Stimulated activated CD4-positive, alpha-beta T cell treated with anti-CD3 and anti-CD28 coated beads, Interleukin-4, amount 100 ng/mL, for 24 hours (primary cell): ENCODE measurements around the gene NLRP1.
A peak's percentile ranks its signal among the peaks of the same experiment; 100 is the strongest.

ENCODE experiments used
- DNase-seq: peaks from one replicate; pipeline ENCODE4 v3.0.0-alpha.2; 2020

NLRP1 gene

DNA sequence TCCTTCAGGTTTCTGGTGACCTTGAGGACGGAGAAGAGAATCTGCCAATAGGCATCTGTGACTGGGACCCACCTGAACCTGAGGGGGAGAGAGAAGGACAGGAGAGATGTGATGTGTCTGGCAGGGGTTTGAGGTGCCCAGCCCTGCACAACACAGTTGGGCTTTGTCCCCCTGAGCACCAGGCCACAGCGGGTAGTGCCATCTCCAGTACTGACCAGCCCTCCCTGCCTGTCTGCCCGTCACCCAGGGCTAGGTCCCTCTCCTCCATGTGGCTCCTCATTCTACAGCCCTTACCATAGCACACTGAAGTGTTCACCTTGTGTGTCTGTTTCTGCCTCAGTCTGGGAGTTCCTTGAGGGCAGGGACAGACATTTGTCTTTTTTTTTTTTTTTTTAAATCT is 30.8 kb downstream of the NLRP1 start:
- no peak for DNase-seq

DNA sequence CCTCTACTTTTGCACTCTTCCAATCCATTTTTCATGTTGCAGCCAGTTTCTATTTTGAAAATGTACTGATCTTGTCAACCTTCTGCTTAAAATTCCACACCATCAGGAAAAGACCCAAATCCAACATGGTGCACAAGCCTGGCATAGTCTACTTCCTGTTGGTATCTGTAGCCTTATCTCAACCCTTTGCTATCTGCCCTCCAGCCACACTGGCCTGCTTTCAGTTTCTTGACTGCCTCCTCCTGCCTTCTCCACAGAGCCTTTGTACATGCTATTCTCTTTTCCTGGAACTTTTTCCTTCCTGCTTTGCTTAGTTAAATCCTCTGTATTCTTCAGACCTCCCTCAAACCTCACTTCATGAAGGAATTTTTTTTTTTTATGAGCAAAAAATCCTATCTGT is 31.5 kb downstream of the NLRP1 start:
- DNase-seq, result no peak

DNA sequence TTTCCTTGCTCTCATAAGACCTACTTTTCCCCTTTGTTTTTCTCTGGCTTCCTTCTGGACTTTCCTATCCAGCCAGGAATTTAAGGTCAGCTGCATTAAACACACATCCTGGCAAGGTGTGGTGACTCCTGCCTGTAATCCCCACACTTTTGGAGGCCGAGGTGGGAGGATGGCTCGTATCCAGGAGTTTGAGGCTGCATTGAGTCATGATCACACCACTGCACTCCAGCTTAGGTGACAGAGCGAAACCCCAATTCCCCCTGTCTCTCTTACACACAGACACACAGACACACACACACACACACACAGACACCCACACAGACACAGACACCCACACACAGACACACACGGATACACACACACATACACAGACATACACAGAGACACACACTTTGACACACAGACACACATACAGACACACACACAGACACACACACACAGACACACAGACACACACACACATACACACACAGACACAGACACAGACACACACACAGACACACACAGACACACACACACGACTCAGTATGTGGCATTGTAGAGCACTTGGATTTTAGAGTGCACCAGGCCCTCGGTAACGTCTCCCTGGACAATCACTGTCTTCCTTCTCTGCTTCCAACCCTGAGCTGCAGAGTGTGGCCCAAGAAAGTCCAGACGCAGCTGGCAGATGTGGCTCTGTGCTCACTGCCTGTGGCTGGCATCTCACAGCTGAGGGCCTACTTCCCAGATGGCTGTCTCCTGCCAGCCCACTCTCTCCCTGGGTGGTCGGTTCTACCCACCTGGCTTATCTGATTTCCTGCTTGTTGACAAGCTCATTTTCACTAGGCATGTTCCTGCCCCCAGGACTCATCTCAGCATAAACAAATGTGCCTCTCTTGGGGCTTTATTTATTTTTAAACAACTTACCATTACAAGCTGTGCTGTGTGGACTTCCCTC is 39.0 kb downstream of the NLRP1 start:
- no peak for DNase-seq

DNA sequence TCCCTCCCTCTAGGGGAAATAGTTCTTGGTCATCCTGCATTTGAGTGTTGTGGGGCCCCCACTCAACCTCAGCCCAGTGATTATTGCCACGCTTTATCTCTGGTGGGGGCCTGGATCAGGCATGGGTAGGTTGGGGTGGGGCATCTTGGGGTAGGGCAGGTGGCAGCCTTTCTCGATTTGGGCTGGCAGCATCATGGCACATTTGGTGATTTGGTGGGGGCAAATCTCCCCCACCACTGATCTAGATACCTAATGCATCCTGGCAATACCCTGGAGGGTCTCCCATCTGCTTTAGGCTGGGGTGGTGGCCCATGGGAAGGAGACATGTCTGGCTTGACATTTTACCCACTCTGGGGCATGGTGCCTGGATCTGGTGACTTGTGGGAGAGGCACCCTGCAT is 40.2 kb downstream of the NLRP1 start:
- DNase-seq, result no peak

DNA sequence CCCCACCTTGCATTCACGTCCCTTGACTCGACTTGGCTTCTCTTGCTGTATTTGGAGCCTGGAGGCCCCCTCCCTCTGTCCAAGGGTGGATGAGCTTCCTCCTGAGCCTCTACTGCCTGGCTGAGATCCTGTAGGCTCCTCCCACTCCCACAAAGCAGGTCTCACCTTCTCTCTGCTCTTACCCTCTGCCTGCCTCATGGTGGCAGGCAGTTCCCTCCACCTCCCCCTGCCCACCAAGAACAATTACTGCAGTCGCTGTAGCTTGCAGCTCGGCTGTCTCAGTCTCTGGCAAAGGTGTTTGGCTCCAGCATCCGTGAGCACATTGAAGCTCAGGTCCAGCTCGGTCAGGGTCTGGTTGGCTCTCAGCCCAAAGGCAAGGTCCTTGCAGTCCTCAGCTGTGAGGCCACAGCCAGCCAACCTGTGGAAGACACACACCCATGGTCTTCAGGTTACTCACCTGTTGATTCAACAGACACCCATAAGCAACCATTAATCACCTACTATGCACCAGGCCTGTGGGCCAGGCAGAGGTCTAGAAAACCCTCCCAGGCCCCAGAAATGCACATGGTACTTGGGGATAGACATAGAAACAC is 42.6 kb downstream of the NLRP1 start:
- no peak for DNase-seq

DNA sequence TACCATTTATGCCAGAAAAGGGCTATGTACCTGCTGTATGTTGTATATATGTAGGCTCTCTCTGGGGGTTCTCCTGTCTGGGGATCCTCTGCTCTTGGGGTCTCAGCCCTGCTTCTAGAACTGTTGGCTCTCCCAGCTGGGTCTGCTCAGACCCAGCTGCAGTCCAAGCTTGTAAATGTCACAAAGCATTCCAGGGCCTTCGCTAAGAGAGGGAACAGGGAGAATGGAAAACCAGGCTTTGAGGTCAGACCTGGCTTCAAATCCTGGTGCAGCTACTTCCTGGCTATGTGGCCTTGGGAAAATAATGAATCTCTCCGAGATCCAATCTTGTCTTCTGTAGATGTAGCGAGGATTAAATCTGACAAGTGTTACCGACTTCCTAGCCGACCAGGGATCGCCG is 44.0 kb downstream of the NLRP1 start:
- no peak for DNase-seq

DNA sequence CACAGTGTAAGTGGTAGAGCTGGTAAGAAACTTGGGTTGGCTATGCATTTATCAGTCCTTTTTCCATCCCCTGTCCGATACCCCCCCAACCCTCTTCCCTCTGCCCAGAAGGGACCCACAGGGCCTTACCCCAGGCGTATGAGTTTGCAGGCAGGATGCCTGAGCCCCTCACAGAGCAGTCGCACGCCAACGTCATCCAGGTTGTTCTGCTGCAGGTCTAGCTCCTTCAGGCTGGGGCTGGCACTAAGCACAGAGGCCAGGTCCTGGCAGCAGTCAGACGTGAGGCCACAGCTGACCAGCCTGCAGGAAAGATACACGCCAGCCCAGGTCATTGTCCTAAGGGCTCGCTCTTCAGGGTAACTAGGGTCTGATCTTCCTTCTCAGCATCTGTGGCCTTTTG is 45.0 kb downstream of the NLRP1 start:
- no peak for DNase-seq

DNA sequence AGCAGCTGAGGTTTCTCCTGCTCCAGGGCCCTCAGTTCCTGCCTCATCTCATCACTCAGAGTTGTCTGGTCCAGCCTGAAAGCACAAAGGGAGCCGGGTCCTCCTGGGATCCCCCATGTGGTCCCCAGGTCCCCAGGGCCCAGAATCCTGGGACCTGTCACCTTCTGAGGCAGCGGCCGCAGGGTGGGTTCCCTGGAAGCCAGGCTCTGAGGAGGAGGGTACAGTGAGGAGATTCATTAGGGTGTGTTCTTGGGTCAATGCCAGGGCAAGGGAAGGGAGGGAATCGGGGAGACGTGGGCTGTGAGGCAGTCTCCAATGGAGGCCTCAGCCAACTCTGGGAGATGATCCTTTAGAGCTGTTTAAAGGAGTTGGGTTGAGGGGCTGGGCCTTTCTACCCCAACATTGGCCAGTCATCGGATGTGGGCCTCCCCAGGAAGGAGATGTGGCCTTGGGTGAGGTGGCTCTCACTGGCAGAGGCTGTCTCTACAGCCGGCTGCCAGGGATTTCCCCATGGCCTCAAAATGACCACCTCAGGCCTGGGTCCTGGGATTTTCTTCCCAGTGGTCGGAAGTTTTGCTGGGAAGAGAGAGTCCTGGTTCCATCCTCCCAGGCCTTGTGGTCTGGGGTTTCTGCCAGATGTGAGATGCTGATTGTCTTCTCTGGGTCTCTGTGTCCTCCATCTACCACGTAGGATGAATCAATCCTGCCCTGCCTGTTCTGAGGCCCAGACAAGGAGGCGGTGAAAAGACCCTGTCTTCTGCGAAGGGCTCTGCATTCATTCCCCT is 47.3 kb downstream of the NLRP1 start:
- DNase-seq, result no peak

DNA sequence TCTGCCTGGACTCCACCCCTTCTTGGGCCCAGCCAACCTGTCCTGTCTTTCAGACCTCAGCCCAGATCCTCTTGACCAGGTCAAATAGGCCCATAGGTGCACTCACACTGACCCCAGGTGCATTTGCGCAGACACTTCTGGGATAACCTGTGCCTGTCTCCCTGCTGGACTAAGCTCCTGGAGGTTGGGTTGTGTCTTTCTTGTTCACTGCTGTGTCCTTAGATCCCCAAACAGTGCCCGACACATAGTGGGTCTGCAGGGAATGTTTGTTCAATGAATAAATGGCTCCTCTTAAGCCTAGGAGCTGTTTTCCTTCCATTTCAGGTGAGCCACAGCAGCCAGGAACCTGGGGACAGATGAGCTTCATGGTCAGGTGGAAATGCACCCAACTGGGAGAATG is 48.9 kb downstream of the NLRP1 start:
- no peak for DNase-seq

DNA sequence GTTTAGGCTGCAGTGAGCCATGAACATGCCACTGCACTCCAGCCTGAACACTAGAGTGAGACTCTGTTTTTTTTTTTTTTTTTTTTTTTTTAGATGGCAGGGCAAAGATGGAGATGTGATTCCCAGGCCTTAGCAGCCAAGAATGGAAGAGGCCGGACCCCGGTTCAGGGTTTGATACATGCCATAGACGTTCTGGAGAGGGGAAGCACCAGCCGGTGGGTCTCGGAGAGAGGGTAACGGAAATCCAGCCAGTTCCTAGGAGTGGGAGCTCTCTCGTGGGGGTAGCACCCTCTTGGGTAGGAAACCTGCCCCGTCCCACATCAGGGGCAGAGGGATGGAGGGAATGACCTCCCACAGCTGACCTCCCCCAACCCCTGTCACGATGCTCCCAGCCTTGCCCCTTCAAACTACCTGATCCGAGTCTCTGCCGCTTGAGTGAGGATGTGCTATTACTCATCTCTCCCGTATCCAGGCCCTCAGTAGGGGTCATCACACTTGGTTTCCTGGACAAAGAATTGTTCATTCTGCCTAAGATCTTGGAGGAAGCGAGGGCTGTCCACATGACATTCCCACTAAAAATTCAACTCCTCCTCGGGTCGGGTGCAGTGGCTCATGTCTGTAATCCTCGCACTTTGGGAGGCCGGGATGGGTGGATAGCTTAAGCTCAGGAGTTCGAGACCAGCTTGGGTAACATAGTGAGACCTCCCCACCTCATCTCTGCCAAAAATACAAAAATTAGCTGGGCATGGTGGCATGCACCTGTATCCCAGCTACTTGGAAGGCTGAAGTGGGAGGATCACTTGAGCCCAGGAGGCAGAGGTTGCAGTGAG is 50.6 kb downstream of the NLRP1 start:
- no peak for DNase-seq

DNA sequence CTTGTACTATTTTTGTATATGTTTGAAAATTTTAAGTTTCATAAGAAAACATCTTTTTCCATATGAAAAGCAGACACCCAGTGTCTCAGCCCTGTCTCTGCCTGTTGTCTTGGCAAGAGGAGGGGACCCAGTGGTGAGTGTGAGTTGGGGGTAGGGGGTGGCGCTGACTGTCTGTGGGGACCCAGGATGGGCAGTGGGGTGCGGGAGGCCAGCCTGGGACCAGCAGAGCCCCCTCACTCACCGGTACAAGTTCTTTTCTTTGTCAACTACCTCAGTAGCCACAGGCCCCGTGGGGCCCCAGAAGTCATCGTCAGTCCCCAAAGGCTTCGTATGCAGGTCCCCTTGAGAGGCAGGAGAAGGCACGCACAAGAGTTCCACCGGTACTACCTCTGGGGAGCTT is 51.7 kb downstream of the NLRP1 start:
- DNase-seq, result no peak

DNA sequence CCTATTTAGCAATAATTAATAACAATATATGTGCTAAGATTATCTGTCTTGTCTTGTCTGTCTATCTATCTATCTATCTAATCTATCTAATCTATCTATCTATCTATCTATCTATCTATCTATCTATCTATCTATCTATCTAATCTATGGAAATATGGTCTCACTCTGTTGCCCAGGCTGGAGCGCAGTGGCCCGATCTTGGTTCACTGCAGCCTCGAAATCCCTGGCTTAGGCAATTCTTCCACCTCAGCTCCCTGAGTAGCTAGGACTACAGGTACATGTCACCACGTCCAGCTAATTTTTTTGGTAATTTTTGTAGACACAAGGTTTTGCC is 53.3 kb downstream of the NLRP1 start:
- DNase-seq, result no peak

DNA sequence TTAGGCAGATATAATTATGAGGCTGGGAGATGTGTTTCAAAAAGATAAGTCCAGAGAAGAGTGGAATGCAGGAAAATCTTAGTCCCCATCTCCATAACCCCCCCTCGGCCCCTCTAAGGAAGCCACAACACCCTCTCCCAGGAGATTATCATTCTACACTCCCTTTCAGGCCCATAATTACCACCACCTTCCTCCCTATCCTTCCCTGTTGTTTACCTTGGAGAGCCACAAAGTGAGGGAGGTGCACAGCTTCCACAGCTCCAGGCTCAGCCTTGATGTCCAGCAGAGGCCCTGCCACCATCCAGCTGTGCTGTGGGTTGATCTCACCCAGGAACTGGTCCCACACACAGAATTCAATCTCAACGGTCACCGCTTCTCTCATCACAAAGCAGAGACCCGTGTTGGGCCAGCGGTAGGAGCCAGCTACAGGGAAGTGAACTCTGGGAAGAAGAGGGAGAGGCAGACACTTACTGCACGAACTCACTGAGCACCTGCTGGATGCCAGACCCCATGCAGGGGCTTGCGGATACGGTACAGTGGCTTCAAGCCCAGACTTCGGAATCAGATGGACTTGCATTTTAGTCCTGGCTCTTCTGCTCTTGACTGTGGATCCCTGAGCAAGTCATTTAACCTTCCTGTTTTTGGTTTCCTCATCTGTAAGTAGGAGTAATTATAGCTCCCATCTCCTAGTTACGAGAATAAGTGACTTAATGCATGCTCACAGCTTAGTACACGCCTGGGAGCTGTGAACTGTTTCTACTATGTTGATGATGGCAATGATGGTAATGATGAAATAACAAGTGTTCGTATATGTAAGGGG is 53.8 kb downstream of the NLRP1 start:
- no peak for DNase-seq

DNA sequence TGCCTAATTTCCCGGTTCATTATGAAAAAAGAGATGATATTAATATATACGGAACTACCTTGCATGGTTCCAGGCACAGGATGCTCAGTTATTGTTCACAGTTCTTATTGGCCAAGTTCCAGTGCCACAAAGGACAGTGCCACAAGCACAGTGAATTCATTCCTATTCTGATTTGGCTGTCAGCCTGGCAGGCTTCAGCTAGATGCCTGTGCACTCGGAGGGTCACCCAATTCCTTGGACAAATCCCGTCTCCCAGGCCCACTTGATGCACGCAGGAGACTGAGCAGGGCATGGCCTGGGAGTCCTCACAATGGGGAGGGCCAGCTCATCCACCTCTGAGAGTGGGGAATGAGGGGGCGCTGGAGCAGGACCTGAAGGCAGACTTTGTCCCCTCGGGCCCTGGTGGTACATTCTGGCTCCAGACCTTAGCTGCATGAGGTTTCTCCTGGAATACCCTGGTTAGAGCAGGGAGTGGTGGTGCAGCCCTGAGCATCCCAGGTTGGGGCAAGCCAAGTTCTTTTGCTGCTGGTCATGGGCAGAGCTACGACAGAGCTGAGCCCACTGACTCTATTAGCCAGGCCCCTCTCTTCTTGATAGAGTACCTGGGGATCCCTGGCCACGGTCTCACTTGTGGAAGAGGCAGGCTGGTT is 56.6 kb downstream of the NLRP1 start:
- DNase-seq, result no peak

DNA sequence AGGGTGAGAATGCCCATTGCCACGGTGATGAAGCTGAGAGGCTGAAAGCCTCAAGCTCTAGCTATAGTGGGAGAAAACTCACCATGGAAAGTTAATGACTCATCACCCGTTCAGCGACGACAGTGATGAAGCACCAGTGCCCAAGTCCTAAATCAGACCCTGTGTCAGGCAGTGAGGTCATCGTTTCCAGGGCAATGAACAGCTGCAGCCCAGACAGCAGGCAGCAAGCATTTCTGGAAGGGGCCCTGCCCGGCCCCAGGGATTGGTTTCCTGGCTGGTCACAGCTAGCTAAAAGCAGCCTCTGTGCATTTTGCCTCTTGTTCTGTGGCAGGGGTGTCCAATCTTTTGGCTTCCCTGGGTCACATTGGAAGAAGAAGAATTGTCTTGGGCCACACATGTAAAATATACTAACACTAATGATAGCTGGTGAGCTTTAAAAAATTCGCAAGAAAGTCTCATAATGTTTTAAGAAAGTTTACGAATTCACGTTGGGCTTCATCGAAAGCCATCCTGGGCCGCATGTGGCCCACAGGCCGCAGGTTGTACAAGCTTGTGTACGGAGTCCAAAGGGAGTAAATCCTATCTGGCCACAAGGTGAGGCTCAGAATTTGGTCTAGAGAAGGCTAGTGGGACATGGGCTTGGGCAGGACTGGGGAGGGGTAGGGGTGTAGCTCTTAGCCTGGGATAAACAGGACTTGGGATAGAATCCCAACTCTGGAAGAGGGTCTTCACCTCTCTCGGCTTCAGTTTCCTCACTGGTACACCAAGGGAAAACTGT is 57.3 kb downstream of the NLRP1 start:
- peak; percentile 69 for DNase-seq

DNA sequence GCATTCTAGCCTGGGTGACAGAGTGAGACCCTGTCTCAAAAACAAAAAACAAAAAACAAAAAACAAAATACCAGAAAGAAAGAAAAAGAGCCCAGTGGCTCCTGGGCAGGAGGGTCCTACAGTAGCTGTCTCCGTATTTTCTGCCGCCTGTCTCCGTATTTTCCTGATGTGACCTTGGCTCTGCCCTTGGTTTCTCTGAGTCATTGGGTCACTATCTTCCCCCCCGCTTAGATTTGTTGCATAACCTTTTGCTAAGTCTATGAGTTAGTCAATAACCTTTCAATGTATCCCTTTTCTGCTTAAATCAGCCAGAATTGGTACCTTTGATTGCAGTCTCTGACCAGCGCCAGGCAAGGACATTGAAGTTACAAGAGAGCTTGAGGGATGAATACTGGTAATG is 61.1 kb downstream of the NLRP1 start:
- DNase-seq, result no peak

DNA sequence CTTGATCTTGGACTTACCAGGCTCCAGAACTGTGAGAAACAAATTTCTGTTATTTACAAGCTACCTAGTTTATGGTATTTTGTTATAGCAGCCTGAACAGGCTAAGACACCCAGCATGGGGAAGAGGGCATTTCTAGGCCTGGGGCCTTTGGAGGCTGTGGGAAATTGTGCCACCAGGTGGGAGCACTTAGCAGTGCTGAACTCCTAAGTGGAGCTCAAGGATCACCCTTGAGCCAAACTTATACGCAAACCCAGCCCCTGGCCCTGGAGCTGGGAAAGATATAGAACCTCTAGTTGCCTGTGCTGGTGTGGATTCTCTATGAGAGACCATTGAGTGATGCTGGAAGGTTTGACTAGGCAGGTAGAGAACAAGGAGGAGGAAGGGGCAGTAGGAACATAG is 61.8 kb downstream of the NLRP1 start:
- DNase-seq, result no peak

DNA sequence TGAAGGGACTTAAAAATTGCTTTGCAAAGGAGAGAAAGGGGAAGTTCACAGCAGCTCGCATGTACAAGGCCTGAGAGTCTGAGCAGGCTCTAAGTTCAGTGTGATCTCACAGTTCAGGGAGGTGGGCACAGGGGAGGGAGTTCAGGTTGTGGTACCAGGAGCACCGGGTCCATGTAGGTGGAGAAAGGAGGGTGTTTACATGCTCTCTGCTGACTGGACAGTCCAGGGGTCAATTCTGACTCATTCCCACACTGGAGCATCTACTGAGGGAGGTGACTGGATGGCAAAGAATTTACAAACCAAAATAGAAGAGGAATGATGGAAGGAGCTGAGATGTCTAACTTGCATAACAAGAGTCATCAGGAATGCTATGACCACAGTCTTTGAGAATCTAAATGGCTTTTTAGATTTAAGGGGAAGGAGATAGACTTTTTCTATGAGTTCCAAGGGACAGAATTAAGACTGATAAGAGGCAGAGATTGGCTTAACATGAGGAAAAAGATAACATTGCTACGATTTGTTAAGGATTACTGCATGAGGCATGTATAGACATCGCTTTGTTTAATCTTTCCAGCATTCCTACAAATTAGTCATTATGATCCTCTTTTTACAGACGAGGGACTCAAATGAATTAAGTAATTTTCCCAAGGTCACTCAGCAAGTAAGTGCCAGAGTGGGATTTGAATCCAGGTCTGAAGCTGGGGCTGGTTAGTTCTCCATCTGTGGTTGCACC is 68.1 kb downstream of the NLRP1 start:
- no peak for DNase-seq

DNA sequence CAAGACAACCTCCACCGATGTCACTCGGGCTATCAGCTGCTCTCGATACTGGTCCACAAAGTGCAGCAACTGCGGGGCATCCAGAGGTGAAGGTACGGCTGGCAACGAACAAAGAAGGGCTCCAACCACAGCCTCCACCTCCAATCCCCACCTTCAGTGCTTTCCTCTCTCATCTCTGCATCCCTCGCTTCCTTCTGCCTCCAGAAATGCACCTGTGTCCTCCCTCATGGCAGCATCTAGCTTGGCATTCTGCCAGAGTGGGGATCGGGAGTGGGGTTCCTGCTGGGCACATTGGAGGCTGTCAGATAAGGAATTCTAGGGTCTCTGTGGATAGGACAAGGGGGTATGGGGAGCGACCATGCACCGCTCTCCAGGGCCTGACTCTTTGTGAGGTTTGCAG is 69.3 kb downstream of the NLRP1 start:
- no peak for DNase-seq

DNA sequence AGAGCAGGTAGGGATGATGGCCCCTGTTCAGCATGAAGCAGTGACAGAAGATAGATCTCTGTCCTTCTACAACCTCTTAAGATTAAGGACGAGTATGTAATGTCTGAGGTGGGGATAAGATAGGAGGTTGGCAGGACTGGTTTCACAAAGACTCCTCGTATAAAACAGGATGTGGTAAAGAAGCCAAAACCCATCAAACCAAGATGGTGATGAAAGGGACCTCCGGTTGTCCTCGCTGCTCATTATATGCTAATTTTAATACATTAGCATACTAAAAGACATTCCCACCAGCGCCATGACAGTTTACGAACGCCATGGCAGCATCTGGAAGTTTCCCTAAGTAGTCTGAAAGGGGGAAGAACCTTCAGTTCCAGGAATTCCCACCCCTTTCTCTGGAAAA is 70.7 kb downstream of the NLRP1 start:
- no peak for DNase-seq
